ENCODE results near the gene SMG7.

SMG7 gene

GRCh38 chr1:183593356-183593755 lies 121.1 kb downstream of the SMG7 start:
- no peak for DNase-seq

GRCh38 chr1:183595537-183595936 lies 123.2 kb downstream of the SMG7 start:
- no peak for DNase-seq

GRCh38 chr1:183596500-183596899 lies 124.2 kb downstream of the SMG7 start:
- no peak for DNase-seq

- no peak for DNase-seq
These were observed 125.5 kb downstream of the SMG7 start for GRCh38 chr1:183597656-183598347.

GRCh38 chr1:183598386-183598785 lies 126.1 kb downstream of the SMG7 start:
- DNase-seq = no peak

GRCh38 chr1:183600136-183600535 lies 127.8 kb downstream of the SMG7 start:
- peak; percentile 65 for DNase-seq

- DNase-seq = no peak
These were observed 128.3 kb downstream of the SMG7 start for GRCh38 chr1:183600634-183601033.

- no peak for DNase-seq
These were observed 130.2 kb downstream of the SMG7 start for GRCh38 chr1:183602510-183602909.

Data from fibroblast of skin of scalp (primary cell).